Gastrocnemius medialis (tissue), 4 donors: ENCODE measurements around the gene CRHR2. TPM values are rescaled to one million over a fixed set of nuclear protein-coding genes. Genes with fewer than 3 reads are reported as not detected.

Experiments
- ATAC-seq, 2 donors: fragments of 150-250 bp; one replicate each; pipeline ENCODE4 v1.9.1; 2016
- DNase-seq, 2 donors: peaks; one replicate each; pipeline ENCODE4 v3.0.0-alpha.2; 2019
- H3K27ac ChIP-seq, 4 donors: fragments of 200-600 bp; sonication (generic); 1 replicate in 1 of 4; 2 replicates in 3 of 4; pipeline ENCODE4 v1.5.1; 2016 to 2018; ENCODE audit warnings: mild to moderate bottlenecking in 2 of 4, moderate library complexity in 1 of 4
- H3K27me3 ChIP-seq, 3 donors: fragments of 200-600 bp; sonication (generic) in 2 of 3; 1 replicate in 1 of 3; 2 replicates in 2 of 3; pipeline versions ENCODE4 v1.5.1 to v1.6.0; 2016 to 2019; ENCODE audit warnings: mild to moderate bottlenecking in 1 of 3, moderate library complexity in 1 of 3
- H3K36me3 ChIP-seq, 2 donors: fragments of 200-600 bp; sonication (generic) in 1 of 2; one replicate each; pipeline ENCODE4 v1.5.1; 2017 to 2018
- H3K4me1 ChIP-seq, 2 donors: fragments of 200-600 bp; sonication (generic) in 1 of 2; one replicate each; pipeline ENCODE4 v1.5.1; 2016 to 2017; ENCODE audit warnings: mild to moderate bottlenecking in 2 of 2
- H3K4me3 ChIP-seq, 4 donors: fragments of 200-600 bp; sonication (generic) in 3 of 4; 1 replicate in 1 of 4; 2 replicates in 3 of 4; pipeline ENCODE4 v1.5.1; 2016 to 2019; ENCODE audit warnings: mild to moderate bottlenecking in 2 of 4
- H3K9me3 ChIP-seq, 3 donors: fragments of 200-600 bp; sonication (generic) in 2 of 3; 1 replicate in 1 of 3; 2 replicates in 2 of 3; pipeline ENCODE4 v1.5.1; 2016 to 2019
- CTCF ChIP-seq, 5 experiments: fragments of 450-650 bp in 3 of 5; fragments of 200-600 bp in 2 of 5; sonication (generic) in 2 of 5; IDR thresholded peaks in 4 of 5; conservative IDR thresholded peaks in 1 of 5; 1 replicate in 4 of 5; 2 replicates in 1 of 5; pipeline ENCODE4 v1.5.1; 2016 to 2019; ENCODE audit warnings: antibody characterized with exemption in 5 of 5, mild to moderate bottlenecking in 3 of 5, moderate library complexity in 3 of 5
- POLR2A ChIP-seq, 2 donors: fragments of 450-650 bp; IDR thresholded peaks; one replicate each; pipeline ENCODE4 v1.6.1; 2017; ENCODE audit warnings: antibody characterized with exemption in 2 of 2, mild to moderate bottlenecking in 2 of 2, moderate library complexity in 2 of 2
- in situ Hi-C, 4 donors: fragments of 200-750 bp; cut with MboI; loops; one replicate each; pipeline versions ENCODE4 v1.15.0 to v1.8.0; 2017; ENCODE audit warnings: low sequenced_read_pairs in 4 of 4
- intact Hi-C: fragments of 100-400 bp; cut with DNase I; formaldehyde crosslinking; loops from one replicate; pipeline ENCODE4 v1.15.1; 2023; ENCODE audit warnings: low total_unique reads
- total RNA-seq, 4 donors: library from RNA; depleted of rRNA; stranded (reverse); fragments of >200 nt; gene quantifications; one replicate each; pipeline versions ENCODE4 v1.1.0 to v1.2.3, GENCODE V29; 2016

CRHR2 gene
- total RNA-seq, 4 donors from 2014 or later = 0.07 to 0.52 TPM; not detected in 2

- Histone ChIP-seq H3K27me3 (no peaks in the 10 kb centered on the region), H3K4me1 (no peaks in the 10 kb centered on the region), H3K36me3 (no peaks in the 10 kb centered on the region), H3K9me3 (no peaks in the 10 kb centered on the region), H3K27ac (no peak overlapping the region), H3K4me3 (no peak overlapping the region)
- intact Hi-C loops (no loop called here), in situ Hi-C loops (loop anchor here in 2 of 4 donors (10.0 kb wide), 1 partner anchor 45 kb away; the partner anchor contains the start of gene CRHR2 (in 2 of the 2))
- DNase-seq = no peak
- ATAC-seq = no peak
- no peak for TF ChIP-seq CTCF (IDR thresholded peaks at IDR 0.05 in 4 of 5, conservative IDR thresholded peaks at IDR 0.05 in 1 of 5)
- TF ChIP-seq POLR2A (IDR thresholded peaks at IDR 0.05) = no peak
Measured at GRCh38 chr7:30729642-30730041, 47.4 kb upstream of the CRHR2 start.

GRCh38 chr7:30728591-30729100, 46.4 kb upstream of the CRHR2 start:
- Histone ChIP-seq H3K9me3 (no peaks in the 10 kb centered on the region), H3K4me1 (no peaks in the 10 kb centered on the region), H3K4me3 (no peak overlapping the region), H3K36me3 (no peaks in the 10 kb centered on the region), H3K27ac (no peak overlapping the region), H3K27me3 (no peaks in the 10 kb centered on the region)
- TF ChIP-seq POLR2A (IDR thresholded peaks at IDR 0.05) (no peak), CTCF (IDR thresholded peaks at IDR 0.05 in 4 of 5, conservative IDR thresholded peaks at IDR 0.05 in 1 of 5) (no peak)
- intact Hi-C loops = no loop called here
- no peak for DNase-seq
- no peak for ATAC-seq
- in situ Hi-C loops = no loop called here

GRCh38 chr7:30727061-30727945, 45.0 kb upstream of the CRHR2 start:
- ATAC-seq (no peak), DNase-seq (no peak)
- no peak overlapping the region for H3K27ac ChIP-seq
- H3K27me3 ChIP-seq = no peaks in the 10 kb centered on the region
- no peaks in the 10 kb centered on the region for H3K9me3 ChIP-seq
- in situ Hi-C loops = no loop called here
- H3K36me3 ChIP-seq = no peaks in the 10 kb centered on the region
- H3K4me1 ChIP-seq = no peaks in the 10 kb centered on the region
- H3K4me3 ChIP-seq = no peak overlapping the region
- intact Hi-C loops = no loop called here
- TF ChIP-seq CTCF (IDR thresholded peaks at IDR 0.05 in 4 of 5, conservative IDR thresholded peaks at IDR 0.05 in 1 of 5) = no peak
- TF ChIP-seq POLR2A (IDR thresholded peaks at IDR 0.05) = no peak

- no peaks in the 10 kb centered on the region for H3K27me3 ChIP-seq
- no peak for DNase-seq
- H3K9me3 ChIP-seq = no peaks in the 10 kb centered on the region
- no peak overlapping the region for H3K4me3 ChIP-seq
- no peak for ATAC-seq
- H3K27ac ChIP-seq = no peak overlapping the region
- intact Hi-C loops = no loop called here
- in situ Hi-C loops = no loop called here
- no peaks in the 10 kb centered on the region for H3K36me3 ChIP-seq
- H3K4me1 ChIP-seq = no peaks in the 10 kb centered on the region
- no peak for TF ChIP-seq POLR2A (IDR thresholded peaks at IDR 0.05)
- no peak for TF ChIP-seq CTCF (IDR thresholded peaks at IDR 0.05 in 4 of 5, conservative IDR thresholded peaks at IDR 0.05 in 1 of 5)
Measured at GRCh38 chr7:30726296-30727006, 44.2 kb upstream of the CRHR2 start.
